GM19025 (cell line): ENCODE results near the gene SOX9.
"Not testable (repeated sequence)": the region's sequence is repeated elsewhere in the genome, so short reads cannot be mapped to it uniquely, and the experiment has no call there.

Source experiments
- ATAC-seq: cut with Tn5 transposase; IDR thresholded peaks from one replicate; pipeline ENCODE4 v1.9.1; 2021; ENCODE audit warnings: mild to moderate bottlenecking, low read depth, moderate library complexity; ENCODE audit not compliant: unreplicated experiment

Gene SOX9

DNA sequence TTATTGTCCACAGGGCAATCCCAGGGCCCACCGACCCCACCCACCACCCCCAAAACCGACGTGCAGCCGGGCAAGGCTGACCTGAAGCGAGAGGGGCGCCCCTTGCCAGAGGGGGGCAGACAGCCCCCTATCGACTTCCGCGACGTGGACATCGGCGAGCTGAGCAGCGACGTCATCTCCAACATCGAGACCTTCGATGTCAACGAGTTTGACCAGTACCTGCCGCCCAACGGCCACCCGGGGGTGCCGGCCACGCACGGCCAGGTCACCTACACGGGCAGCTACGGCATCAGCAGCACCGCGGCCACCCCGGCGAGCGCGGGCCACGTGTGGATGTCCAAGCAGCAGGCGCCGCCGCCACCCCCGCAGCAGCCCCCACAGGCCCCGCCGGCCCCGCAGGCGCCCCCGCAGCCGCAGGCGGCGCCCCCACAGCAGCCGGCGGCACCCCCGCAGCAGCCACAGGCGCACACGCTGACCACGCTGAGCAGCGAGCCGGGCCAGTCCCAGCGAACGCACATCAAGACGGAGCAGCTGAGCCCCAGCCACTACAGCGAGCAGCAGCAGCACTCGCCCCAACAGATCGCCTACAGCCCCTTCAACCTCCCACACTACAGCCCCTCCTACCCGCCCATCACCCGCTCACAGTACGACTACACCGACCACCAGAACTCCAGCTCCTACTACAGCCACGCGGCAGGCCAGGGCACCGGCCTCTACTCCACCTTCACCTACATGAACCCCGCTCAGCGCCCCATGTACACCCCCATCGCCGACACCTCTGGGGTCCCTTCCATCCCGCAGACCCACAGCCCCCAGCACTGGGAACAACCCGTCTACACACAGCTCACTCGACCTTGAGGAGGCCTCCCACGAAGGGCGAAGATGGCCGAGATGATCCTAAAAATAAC is 3.0 kb downstream of the SOX9 start:
- ATAC-seq, result no peak

DNA sequence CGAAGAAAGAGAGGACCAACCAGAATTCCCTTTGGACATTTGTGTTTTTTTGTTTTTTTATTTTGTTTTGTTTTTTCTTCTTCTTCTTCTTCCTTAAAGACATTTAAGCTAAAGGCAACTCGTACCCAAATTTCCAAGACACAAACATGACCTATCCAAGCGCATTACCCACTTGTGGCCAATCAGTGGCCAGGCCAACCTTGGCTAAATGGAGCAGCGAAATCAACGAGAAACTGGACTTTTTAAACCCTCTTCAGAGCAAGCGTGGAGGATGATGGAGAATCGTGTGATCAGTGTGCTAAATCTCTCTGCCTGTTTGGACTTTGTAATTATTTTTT is 3.6 kb downstream of the SOX9 start:
- no peak for ATAC-seq

DNA sequence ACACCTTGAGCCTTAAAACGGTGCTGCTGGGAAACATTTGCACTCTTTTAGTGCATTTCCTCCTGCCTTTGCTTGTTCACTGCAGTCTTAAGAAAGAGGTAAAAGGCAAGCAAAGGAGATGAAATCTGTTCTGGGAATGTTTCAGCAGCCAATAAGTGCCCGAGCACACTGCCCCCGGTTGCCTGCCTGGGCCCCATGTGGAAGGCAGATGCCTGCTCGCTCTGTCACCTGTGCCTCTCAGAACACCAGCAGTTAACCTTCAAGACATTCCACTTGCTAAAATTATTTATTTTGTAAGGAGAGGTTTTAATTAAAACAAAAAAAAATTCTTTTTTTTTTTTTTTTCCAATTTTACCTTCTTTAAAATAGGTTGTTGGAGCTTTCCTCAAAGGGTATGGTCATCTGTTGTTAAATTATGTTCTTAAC is 4.4 kb downstream of the SOX9 start:
- no peak for ATAC-seq

DNA sequence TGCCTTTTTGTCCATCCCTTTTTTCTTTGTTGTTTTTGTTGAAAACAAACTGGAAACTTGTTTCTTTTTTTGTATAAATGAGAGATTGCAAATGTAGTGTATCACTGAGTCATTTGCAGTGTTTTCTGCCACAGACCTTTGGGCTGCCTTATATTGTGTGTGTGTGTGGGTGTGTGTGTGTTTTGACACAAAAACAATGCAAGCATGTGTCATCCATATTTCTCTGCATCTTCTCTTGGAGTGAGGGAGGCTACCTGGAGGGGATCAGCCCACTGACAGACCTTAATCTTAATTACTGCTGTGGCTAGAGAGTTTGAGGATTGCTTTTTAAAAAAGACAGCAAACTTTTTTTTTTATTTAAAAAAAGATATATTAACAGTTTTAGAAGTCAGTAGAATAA is 4.9 kb downstream of the SOX9 start:
- ATAC-seq, result no peak

DNA sequence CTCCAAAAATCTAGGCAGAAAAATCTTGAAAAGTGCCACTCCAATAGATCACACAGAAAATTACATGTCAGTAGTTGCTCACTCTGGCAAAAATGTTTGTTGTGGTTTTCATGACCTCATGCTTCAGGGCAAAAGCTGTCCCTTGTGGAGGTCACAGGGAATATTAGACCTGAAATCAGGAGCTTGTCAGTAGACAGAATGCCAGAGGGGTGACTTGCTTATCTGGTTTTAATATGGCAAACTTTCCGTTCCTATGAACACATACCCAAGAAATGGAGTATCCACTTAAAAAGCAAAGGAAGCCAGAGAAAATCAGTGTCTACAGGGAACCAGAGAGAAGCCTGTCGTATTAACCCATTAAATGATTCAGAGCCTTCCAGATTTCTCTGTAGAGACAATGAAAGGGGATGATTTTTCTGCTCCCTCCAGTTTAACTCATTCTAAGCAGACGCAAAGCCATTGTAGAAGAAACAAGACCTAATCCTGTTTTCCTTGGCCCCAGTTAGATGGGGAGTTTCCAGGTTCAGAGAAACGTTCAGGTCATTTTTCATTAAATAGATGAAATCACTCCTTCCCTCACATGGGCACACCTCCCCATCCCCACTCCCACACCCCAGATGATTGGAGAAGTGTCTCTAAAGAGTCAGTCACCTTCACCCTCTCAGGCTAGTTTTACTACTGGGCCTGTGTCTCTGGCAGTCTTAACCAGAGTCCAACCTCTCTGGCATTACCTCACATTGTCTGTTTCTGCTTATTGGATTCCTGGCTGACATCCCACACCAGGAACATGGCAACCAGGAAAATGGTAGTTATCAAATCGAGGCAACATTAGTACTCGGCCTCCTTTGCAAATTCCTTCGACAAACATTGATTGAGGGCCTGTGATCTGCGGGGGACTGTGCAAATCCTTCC is 6.0 kb downstream of the SOX9 start:
- ATAC-seq, result no peak

DNA sequence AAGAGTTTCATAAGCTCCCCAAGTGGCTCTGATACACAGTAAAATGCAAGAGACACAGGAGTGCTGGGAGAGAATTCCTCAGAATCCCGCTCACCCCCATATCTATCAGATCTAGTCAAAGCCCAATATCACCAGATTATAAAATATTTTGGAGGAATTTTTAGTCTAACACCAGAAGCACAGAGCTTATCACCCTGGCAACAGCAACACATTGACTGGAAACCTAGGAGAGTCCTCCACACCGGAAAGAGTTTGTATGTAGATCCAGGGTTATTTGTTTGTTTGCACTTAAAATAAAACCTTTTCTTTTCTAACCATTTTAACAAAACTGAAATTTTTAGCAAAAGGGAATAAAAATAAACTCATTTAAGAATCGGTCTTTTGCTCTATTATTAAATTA is 7.2 kb downstream of the SOX9 start:
- ATAC-seq, result no peak

DNA sequence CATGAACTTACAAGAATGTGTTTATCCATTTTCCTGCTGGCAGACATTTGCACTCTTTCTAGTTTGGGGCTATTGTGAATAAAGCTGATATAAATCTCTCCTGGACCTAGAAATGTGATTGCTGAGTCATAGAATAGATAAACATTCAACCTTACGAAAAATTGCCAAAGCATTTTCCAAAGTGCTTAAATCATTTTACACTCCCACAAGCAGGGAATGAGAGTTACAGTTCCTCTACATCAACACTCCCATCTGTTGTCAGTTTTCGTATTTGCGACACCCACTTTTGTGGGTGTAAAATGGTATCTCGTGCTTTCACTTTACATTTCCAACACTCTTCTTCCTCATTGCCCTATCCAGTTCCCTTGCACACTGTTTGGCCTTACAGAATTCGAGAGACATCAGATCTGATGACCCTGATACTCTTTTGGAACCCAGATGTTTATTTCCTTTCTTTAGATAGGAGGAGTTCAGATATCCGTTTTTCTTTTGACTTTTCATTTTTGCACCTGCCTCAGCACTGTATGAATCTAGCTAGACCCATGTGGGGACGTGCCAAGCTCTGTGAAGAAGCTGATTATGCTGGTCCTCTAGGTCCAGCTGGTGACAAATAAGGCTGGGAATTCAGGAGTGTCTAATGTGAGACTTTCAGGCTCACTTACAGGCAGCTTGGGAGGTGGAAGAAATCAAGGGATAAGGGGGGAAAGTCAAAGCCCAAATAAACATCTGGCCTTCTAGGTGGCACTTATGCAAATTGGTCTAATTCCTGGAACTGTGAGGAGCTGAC is 14.0 kb downstream of the SOX9 start:
- no peak for ATAC-seq

DNA sequence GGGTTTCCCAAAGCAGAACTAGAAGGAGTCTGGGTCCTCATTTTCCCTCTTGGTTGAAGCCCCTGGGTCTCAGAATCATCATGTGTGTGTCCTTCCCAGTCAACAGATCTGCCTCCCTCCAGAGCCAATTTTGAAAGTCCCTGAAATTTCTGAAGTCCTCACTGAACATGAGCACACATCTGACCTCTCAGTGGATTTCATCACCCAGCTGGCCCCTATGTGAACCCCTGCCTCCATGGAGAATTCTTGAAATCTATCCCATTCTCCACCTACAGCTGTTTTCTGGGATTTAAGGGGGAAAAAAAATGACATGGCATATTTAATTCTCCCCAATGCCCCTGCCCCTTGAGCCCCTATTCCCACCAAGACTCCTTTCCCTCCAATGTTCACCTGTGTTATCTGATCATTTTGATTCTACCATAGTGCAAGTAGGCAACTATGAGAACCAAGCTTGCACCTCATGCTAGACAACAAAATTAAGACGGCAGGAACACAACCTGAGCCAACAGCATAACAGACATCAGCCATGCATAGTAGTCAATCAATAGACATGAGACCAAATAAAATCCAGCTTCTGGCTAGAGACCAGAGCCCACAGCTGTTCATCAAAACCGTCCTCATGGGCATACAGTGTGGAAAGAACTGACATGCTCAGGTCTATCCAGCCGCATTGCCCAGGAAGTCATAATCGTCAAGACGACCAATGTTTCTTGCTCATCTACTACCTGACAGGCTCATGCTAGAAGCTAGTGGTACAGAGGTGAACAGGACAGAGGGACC is 14.9 kb downstream of the SOX9 start:
- ATAC-seq, result no peak

DNA sequence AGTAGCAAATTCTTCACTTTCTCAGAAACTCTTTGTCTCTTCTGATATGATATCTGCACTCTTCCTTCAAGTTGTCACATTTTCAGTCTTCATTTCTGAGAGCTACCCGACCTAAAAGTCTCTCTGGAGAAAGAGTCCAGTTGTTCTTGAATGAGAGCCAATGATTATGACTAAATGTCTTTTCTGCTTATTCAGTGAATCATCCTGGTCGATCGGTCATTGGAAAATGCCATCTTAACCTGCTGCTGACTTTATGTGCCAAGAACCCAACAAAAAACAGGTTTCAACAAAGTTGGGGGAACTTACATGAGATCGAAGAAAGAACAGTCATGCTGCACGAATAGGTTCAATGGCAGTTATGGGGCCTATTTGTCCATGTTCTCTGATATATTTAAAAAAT is 15.9 kb downstream of the SOX9 start:
- no peak for ATAC-seq

DNA sequence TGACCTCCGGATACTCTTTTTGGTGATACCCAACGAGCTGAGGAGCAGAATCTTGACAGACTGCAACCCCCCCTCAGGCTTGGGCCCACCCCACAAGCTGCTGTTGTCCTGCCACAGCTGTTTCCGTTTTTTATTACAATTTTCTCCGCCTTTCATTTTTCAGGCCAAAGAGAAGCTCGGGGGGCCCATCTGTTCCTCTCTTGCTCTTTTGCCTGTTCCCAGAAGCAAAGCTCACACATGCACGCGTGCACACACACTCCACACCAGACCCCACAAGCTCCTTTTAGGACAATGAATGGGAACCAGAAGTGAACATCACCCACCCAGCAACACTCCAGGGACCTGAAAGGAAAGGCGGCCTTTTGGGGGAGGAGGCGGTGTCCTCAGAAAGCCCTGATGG is 16.3 kb downstream of the SOX9 start:
- ATAC-seq, result no peak

DNA sequence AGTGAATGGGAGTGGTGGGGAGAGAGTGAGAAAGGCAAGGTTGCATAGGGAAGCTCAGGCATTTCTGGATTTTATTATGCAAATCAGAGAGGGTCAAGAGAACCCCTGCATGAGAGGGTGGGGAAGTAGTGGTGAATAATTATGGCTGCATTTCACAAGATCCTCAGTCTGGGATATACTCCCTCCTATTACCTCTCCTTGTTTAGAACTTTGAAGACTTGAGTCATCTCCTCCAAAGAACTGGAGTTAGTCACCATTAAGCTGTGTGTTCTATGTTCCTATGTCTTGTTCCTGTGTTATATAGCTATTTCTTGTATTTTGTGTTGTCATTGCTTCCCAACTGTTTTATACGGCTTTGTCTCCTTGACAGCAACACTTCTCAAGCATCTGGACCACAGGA is 18.4 kb downstream of the SOX9 start:
- no peak for ATAC-seq

DNA sequence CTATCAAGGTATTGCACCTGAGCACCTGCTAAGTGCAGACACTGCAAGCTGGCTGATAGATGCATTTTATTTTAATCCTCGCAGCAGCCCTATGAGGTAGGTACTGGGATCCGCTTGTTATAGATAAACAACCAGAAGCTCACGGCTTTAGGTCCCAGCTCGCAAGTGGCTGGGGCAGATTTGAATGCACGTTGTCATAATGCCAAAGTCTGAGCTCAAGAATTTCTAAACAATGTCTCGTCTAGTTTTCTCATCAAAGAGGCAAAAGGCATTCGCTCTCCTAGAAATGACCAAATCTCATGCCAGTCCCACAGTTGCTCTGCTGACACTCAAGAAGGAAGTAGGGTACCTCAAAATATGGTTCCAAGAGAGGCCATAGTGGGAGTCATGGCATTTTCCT is 20.5 kb downstream of the SOX9 start:
- ATAC-seq, result no peak

DNA sequence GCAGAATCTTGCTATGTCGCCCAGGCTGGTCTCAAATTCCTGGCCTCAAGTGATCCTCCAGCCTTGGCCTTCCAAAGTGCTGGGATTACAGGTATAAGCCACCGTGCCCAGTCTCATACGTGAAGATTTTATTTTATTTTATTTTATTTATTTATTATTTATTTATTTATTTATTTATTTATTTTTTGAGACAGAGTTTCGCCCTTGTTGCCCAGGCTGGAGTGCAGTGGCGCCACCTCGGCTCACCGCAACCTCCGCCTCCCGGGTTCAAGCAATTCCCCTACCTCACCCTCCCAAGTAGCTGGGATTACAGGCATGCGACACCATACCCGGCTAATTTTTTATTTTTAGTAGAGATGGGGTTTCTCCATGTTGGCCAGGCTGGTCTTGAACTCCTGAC is 21.3 kb downstream of the SOX9 start:
- not testable (repeated sequence) for ATAC-seq

DNA sequence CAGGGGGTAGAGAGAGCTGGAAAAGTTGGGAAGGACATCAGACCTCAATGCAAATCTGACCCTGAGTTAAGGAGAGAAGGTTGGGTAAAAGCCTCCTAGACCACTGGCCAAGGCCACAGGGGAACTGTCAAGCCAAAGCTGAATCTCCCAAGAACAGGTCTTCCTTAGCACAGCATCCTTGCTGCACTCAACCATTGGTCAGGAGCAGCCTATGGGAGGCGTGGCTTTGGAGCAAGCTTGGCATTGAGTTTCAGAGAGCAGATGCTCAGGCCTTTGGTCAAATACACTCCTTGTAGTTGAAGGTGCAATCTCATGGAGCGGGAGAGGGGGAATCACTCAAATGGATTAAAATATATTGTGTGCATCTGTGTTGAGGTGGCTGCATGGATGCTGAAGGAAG is 21.8 kb downstream of the SOX9 start:
- ATAC-seq, result no peak

DNA sequence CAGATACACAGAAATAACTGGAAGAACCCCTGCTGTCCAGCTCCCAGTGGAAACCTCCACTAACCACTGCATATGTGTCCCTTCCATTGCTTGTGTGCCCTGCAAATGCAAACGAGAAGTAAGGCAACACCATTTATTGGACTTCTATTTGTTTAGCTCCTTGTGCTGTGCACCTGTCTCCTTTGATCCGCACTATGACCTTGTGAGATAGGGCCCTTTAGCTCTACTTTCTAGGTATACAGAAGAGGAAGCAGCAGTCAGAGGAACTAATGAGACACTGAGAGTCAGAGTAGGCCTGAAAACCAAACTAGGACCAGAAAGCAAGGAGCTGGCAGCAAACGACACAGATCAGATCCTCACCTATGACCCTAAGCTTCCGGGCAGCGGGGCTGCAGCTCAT is 22.4 kb downstream of the SOX9 start:
- ATAC-seq, result no peak

DNA sequence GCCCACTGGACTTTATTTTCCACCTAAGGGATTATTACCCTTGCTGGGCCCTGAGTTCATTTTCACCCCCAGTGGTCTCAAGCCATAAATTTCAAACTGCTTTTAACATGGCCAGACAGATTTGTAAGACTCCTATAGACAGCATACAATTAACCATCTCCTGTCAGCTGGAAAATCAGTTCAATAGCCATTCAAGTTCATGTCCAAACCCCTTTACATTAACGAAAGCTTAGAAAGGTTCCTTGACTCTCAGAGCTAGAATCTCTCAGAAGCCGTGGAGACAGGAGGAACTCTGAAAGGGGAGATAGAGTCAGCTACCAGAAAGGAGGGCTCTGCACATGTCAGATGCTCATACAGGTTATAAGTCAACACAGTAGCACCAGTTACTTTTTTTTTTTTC is 23.3 kb downstream of the SOX9 start:
- no peak for ATAC-seq

DNA sequence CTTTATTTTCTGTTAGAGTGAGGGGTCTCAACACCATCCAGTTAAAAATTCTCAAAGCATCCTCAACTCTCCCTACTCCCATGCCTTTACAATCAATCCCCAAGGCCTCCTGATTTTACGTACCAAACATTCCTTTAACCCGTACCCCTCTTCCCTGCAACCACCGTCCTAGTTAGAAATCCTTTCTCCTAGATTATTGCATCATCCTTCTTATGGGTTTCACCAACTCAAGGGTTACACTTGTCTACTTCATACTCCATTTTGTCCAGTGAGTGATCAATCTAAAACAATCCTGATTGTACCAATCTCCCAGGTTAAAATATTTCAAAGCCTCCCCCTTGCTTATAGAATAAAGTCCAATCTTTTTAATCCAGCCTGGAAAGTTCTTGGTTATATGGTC is 24.7 kb downstream of the SOX9 start:
- no peak for ATAC-seq

DNA sequence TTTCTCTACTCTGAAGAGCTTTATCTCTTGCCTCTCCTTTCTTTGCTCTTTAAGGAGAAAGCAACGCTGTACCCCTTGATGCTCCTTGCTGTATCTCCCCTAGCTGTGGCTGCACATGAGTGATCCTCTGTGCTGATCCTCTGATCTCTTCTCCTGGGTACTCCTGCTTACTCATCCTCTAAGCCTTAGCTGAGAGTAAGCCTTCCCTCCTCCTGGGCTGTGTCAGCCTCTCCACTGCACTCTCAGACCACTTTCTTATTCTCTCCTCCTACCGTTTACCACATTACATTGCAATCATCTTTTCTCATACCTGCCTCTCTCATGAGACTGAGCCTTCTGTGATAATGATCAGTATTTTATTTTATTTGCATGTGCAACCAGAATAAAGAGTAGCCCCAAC is 25.1 kb downstream of the SOX9 start:
- no peak for ATAC-seq

DNA sequence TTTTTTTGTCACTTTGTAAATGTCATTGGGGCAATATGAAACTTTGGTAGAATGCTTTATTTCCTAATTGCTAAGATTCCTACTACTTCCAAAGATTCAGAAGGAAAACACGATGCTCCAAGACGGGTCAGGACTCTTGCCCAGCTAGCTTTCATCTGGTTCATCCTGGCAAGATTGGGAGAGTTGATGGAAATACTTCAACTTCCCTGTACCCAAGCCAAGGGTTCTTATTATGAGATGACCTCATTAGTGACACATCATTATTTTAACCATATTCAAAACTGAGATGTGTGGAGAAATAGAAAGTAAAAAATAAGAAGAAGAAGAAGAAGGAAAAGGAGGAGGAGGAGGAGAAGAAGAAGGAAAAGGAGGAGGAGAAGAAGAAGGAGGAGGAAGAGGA is 25.6 kb downstream of the SOX9 start:
- no peak for ATAC-seq
